Choroid plexus epithelial cell (primary cell): ENCODE measurements around the gene TDRD12.

ENCODE experiments used
- DNase-seq: peaks from one replicate; pipeline ENCODE4 v3.0.0-alpha.2; 2010; ENCODE audit warnings: low read depth
- H3K4me3 ChIP-seq: 2 replicates; pipeline ENCODE4 v1.5.1; 2011; ENCODE audit warnings: low read depth, mild to moderate bottlenecking, control low read depth, low read length, moderate library complexity
- CTCF ChIP-seq: conservative IDR thresholded peaks from 2 replicates; pipeline ENCODE4 v1.5.1; 2011; ENCODE audit warnings: low read depth, mild to moderate bottlenecking, control low read depth, inconsistent platforms, low read length, moderate library complexity

TDRD12 gene

GRCh38 chr19:32675720-32676185 lies 43.8 kb upstream of the TDRD12 start, which contains the start of gene RGS9BP:
TSS of gene RGS9BP (plus strand) at chr19:32675848. CDS start at chr19:32676264, 416 bp downstream.
- peak; percentile 66 for DNase-seq

DNA sequence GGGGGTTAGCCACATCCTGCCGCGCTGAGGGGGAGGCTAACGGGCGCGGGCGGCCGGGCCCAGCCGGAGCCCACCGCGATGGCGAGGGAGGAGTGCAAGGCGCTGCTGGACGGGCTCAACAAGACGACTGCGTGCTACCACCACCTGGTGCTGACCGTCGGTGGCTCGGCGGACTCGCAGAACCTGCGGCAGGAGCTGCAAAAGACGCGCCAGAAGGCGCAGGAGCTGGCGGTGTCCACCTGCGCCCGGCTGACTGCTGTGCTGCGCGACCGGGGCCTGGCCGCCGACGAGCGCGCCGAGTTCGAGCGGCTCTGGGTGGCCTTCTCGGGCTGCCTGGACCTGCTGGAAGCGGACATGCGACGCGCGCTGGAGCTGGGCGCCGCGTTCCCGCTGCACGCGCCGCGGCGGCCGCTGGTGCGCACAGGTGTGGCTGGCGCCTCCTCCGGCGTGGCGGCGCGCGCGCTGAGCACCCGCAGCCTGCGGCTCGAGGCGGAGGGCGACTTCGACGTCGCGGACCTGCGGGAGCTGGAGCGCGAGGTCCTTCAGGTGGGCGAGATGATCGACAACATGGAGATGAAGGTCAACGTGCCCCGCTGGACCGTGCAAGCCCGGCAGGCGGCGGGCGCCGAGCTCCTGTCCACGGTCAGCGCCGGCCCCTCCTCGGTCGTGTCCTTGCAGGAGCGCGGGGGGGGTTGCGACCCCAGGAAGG lies 43.2 kb upstream of the TDRD12 start:
- no peak for TF ChIP-seq CTCF
- DNase-seq, result no peak
- H3K4me3 ChIP-seq, result peak overlapping the region; percentile 79

More at GRCh38 chr19:32675720-32676185, 43.8 kb upstream of the TDRD12 start, which contains the start of gene RGS9BP:
- TF ChIP-seq CTCF, result no peak
- peak within 1 kb of the TSS; percentile 96 for H3K4me3 ChIP-seq

DNA sequence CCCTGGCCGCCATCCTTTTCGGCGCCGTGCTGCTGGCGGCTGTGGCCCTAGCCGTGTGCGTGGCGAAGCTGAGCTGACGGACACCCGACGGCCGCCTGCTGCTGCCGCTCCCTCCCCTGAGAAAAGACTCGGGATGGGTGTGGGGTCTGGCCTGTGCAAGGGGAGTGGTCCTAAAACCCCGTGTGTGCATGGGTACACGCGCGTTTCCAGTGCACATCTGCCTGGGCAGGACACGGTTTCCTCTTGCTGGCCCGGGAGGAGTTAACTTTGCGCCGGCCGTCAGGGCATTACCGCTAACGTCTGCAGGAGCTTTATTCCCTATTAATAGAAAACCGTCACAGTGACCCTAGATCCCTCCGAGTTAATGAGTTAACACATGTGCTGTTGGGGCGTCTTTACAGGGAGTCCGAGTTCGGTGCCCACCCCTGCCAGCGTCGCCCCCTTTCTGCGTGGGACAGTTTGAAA lies 42.6 kb upstream of the TDRD12 start:
- no peak for TF ChIP-seq CTCF
- DNase-seq, result no peak
- no peak overlapping the region for H3K4me3 ChIP-seq

- DNase-seq, result no peak
These were observed 41.9 kb upstream of the TDRD12 start for GRCh38 chr19:32677657-32678056.

GRCh38 chr19:32680986-32681385 lies 38.6 kb upstream of the TDRD12 start:
- no peak for DNase-seq
- H3K4me3 ChIP-seq, result no peak overlapping the region
- TF ChIP-seq CTCF, result no peak

More at GRCh38 chr19:32677657-32678056, 41.9 kb upstream of the TDRD12 start:
- peak; percentile 12 for TF ChIP-seq CTCF
- H3K4me3 ChIP-seq, result no peak overlapping the region

DNA sequence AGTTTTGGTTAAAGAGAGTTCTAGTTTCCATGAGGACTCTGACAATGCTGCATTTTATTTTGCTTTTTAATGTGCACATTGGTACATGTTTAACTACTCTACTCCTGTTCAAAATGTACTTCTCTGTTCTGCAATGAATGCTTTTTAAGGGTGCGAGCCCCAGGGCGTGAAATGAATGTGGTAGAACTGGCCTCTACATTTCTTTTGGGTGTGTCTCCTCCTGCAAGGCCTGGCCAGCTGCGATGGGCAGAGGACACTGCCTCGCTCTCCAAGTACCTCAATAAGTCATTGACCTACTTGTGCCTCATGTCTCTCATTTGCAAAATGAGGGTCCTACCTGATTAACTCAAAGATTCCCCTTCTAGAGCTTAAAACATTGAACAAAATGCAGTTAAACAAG lies 37.2 kb upstream of the TDRD12 start:
- DNase-seq, result no peak
- no peak for TF ChIP-seq CTCF
- no peak overlapping the region for H3K4me3 ChIP-seq
